ENCODE results near the gene WDR1.
A peak's percentile ranks its signal among the peaks of the same experiment; 100 is the strongest.

The WDR1 gene

GRCh38 chr4:10050721-10051120 is 65.9 kb downstream of the WDR1 start:
- H3K4me1 ChIP-seq = peaks cover 18% of the 10 kb centered on the region
- no peaks in the 10 kb centered on the region for H3K36me3 ChIP-seq (ENCODE audit: control insufficient read depth, insufficient read depth, low read length)
- peak overlapping the region; percentile 85 for H3K27ac ChIP-seq
- no peaks in the 10 kb centered on the region for H3K79me2 ChIP-seq
- no peaks in the 10 kb centered on the region for H3K9me3 ChIP-seq (ENCODE audit: control insufficient read depth, low read length)
- no peak overlapping the region for H3K9ac ChIP-seq
- H2AFZ ChIP-seq = no peak overlapping the region
- no peak overlapping the region for H3K4me3 ChIP-seq (ENCODE audit: low read depth, low read length)
- H3K4me2 ChIP-seq (ENCODE audit: low read length) = no peak overlapping the region
- TF ChIP-seq CTCF (IDR thresholded peaks at IDR 0.05) = no peak
- H3K27me3 ChIP-seq (ENCODE audit: control insufficient read depth, insufficient read depth, low read length) = no peaks in the 10 kb centered on the region

- Histone ChIP-seq H3K36me3 (ENCODE audit: control insufficient read depth, insufficient read depth, low read length) (no peaks in the 10 kb centered on the region), H3K27ac (peak overlapping the region; percentile 85)
These were observed 66.3 kb downstream of the WDR1 start for GRCh38 chr4:10050261-10050661.

GRCh38 chr4:10048941-10049697 is 67.5 kb downstream of the WDR1 start:
- Histone ChIP-seq H3K9ac (no peak overlapping the region), H3K4me1 (peaks cover 14% of the 10 kb centered on the region), H3K27ac (peak overlapping the region; percentile 36), H3K79me2 (no peaks in the 10 kb centered on the region), H3K4me3 (ENCODE audit: low read depth, low read length) (no peak overlapping the region), H3K36me3 (ENCODE audit: control insufficient read depth, insufficient read depth, low read length) (no peaks in the 10 kb centered on the region), H3K9me3 (ENCODE audit: control insufficient read depth, low read length) (no peaks in the 10 kb centered on the region), H3K27me3 (ENCODE audit: control insufficient read depth, insufficient read depth, low read length) (no peaks in the 10 kb centered on the region), H3K4me2 (ENCODE audit: low read length) (no peak overlapping the region), H2AFZ (no peak overlapping the region)
- no peak for TF ChIP-seq CTCF (IDR thresholded peaks at IDR 0.05)

More at GRCh38 chr4:10050261-10050661, 66.3 kb downstream of the WDR1 start:
- H3K27me3 ChIP-seq (ENCODE audit: control insufficient read depth, insufficient read depth, low read length) = no peaks in the 10 kb centered on the region
- no peak overlapping the region for H2AFZ ChIP-seq
- no peaks in the 10 kb centered on the region for H3K9me3 ChIP-seq (ENCODE audit: control insufficient read depth, low read length)
- no peak overlapping the region for H3K4me3 ChIP-seq (ENCODE audit: low read depth, low read length)
- H3K4me2 ChIP-seq (ENCODE audit: low read length) = no peak overlapping the region
- peaks cover 18% of the 10 kb centered on the region for H3K4me1 ChIP-seq
- TF ChIP-seq CTCF (IDR thresholded peaks at IDR 0.05) = no peak
- H3K9ac ChIP-seq = no peak overlapping the region
- no peaks in the 10 kb centered on the region for H3K79me2 ChIP-seq

GRCh38 chr4:10047967-10048366 is 68.6 kb downstream of the WDR1 start:
- H3K27ac ChIP-seq = no peak overlapping the region
- TF ChIP-seq CTCF (IDR thresholded peaks at IDR 0.05) = no peak
- no peak overlapping the region for H2AFZ ChIP-seq
- H3K4me2 ChIP-seq (ENCODE audit: low read length) = no peak overlapping the region
- H3K27me3 ChIP-seq (ENCODE audit: control insufficient read depth, insufficient read depth, low read length) = no peaks in the 10 kb centered on the region
- H3K4me3 ChIP-seq (ENCODE audit: low read depth, low read length) = no peak overlapping the region
- no peaks in the 10 kb centered on the region for H3K9me3 ChIP-seq (ENCODE audit: control insufficient read depth, low read length)
- peaks cover 11% of the 10 kb centered on the region for H3K4me1 ChIP-seq
- H3K36me3 ChIP-seq (ENCODE audit: control insufficient read depth, insufficient read depth, low read length) = no peaks in the 10 kb centered on the region
- no peak overlapping the region for H3K9ac ChIP-seq
- no peaks in the 10 kb centered on the region for H3K79me2 ChIP-seq

- Histone ChIP-seq H3K4me2 (ENCODE audit: low read length) (no peak overlapping the region), H3K36me3 (ENCODE audit: control insufficient read depth, insufficient read depth, low read length) (no peaks in the 10 kb centered on the region), H3K4me1 (peaks cover 11% of the 10 kb centered on the region), H3K27ac (no peak overlapping the region), H3K4me3 (ENCODE audit: low read depth, low read length) (no peak overlapping the region), H3K9me3 (ENCODE audit: control insufficient read depth, low read length) (no peaks in the 10 kb centered on the region), H3K27me3 (ENCODE audit: control insufficient read depth, insufficient read depth, low read length) (no peaks in the 10 kb centered on the region), H3K9ac (no peak overlapping the region), H3K79me2 (no peaks in the 10 kb centered on the region), H2AFZ (no peak overlapping the region)
- no peak for TF ChIP-seq CTCF (IDR thresholded peaks at IDR 0.05)
These were observed 70.1 kb downstream of the WDR1 start for GRCh38 chr4:10046471-10046870.
